GM12801 (cell line): ENCODE data around the gene PPP2R2B.

ENCODE experiments used
- TF ChIP-seq, protein P1 (sequence below): IDR thresholded peaks from one replicate; pipeline ENCODE4 v1.5.1; 2011; ENCODE audit warnings: control low read depth; ENCODE audit not compliant: insufficient read length; ENCODE audit errors: extremely low read depth

PPP2R2B gene

DNA sequence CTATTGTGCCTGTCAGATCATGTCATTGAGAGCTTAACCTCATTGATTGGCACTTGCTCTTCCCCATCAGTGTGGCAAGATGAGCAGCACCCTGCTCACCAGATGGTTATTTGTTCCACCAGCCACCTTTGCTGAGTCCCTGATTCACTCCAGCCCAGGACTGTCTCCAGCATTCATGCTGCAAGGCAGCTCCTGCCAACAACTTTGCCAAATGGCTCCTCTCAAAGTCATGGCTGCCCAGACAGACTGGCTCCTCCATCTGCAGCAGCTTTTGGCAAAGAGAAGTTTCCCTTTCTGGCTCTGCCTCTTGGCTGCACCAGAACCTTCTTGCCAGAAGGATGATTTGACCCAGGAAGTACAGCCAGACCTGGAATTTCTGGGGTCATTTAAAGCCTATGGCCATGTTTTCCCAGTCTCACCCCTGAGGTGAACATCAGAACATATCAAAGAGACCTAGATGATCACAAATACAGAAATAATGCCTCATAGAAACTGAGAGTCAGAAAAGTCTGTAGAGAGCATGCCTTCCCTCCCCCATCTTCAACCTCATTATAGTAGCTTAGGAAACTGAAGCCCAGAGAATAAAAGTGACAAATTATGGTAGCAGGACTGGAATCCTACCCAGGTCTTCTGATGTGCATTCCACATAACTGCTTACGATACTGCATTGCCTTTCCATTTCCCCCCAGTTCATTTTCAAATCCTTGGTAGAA lies 10.4 kb downstream of the PPP2R2B start:
- TF ChIP-seq, protein P1, sequence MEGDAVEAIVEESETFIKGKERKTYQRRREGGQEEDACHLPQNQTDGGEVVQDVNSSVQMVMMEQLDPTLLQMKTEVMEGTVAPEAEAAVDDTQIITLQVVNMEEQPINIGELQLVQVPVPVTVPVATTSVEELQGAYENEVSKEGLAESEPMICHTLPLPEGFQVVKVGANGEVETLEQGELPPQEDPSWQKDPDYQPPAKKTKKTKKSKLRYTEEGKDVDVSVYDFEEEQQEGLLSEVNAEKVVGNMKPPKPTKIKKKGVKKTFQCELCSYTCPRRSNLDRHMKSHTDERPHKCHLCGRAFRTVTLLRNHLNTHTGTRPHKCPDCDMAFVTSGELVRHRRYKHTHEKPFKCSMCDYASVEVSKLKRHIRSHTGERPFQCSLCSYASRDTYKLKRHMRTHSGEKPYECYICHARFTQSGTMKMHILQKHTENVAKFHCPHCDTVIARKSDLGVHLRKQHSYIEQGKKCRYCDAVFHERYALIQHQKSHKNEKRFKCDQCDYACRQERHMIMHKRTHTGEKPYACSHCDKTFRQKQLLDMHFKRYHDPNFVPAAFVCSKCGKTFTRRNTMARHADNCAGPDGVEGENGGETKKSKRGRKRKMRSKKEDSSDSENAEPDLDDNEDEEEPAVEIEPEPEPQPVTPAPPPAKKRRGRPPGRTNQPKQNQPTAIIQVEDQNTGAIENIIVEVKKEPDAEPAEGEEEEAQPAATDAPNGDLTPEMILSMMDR: no peak

DNA sequence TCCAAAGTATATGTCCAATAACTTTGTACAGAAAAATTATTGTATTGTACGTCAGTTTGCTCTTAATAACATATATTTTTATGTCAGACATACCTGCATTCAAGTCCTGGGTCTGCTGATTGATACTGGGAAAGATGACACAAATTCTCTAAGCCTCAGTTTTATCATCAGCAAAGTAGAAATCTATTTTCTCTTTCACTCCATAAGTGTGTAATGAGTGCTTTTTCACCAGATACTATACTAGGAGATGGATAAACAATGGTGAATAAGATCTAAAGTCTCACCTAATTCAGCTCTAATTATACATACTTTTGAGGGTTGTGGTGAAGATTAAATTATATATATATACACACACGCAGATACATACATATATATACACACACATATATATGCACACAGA lies 12.3 kb downstream of the PPP2R2B start:
- TF ChIP-seq, protein P1: no peak

DNA sequence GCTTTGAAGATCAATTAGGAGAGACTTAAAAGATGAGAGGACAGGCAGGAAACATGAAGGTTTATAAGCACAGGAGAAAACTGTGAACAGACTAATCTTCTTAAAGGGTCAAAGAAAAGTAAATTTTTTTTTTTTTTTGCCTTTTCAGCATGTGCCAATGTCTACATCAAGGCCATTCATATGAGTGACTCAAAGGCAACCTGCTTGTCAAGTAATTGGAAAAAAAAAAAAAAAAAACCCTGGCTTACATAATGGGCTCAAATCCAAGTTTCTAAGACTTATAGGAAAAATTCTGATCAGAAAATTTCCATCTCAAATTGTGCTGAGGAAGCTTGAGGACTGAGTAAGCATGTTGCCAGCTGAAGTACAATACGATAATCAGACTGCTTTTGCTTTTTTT lies 15.9 kb downstream of the PPP2R2B start:
- TF ChIP-seq, protein P1: no peak

- TF ChIP-seq, protein P1: no peak
Observed at GRCh38 chr5:146860213-146860893, 18.2 kb downstream of the PPP2R2B start.

- TF ChIP-seq, protein P1: no peak
Observed at GRCh38 chr5:146852089-146852488, 26.5 kb downstream of the PPP2R2B start.

DNA sequence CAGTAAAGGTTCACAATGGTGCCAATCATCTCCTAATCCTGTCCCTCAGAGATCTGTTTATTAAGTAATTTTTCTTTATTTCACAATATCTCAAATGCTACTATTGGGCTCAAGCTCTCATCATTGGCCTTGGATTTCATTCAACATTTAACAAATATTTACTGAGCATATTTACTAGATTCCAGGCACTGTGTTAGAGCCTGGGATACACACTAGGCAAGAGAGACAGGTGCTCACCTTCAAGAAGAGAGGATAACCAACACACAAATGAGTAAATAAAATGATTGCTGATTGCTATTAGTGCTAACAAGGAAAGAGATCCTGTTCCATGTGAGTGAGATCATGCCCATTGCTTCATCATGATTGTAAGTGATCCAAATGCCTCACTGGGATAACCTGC lies 27.4 kb downstream of the PPP2R2B start:
- TF ChIP-seq, protein P1: no peak

DNA sequence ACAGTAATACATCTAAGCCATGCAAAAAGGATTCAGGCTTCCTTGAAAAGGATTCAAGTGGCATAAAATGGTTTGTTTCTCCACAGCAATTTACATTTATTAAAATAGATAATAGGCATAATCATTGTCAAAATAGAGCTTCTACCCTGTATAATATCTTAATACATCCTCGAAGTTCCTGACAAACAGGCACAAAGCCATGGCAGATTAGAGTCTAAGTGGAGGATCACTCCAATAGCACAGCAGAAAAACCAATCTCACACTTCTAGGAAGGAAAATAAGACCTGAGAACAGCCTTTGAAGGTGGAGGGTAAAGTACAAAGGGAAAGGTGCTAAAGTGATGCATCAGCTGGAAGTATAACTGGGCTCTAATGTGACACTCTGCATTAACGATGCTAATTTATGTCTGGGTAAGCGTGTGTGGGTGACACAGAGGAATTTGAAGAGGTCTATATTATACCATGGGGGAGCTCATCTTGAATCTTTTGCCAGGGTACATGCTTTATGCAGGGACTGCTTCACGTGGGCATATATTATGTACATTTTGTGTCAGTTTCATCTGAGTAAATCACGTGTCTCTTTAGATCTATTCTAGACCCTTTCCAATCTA lies 28.8 kb downstream of the PPP2R2B start:
- TF ChIP-seq, protein P1: no peak
